Liver (tissue), 9 donors: ENCODE data around the gene THOP1. TPM values are rescaled to one million over a fixed set of nuclear protein-coding genes. Genes with fewer than 3 reads are reported as not detected.

Experiments used
- DNase-seq: peaks from one replicate; pipeline ENCODE4 v3.0.0-alpha.2; 2017; ENCODE audit warnings: low spot score
- H3K27ac ChIP-seq, 2 donors: one replicate each; pipeline ENCODE4 v1.7.0; 2013; ENCODE audit warnings: inconsistent platforms in 2 of 2, low read length in 2 of 2, control low read depth in 1 of 2, low read depth in 1 of 2, mild to moderate bottlenecking in 1 of 2
- H3K27me3 ChIP-seq, 4 donors: one replicate each; pipeline versions ENCODE4 v1.6.1 to v1.7.0; 2013; ENCODE audit warnings: low read length in 3 of 4, inconsistent platforms in 1 of 4, mild to moderate bottlenecking in 1 of 4, moderate library complexity in 1 of 4; ENCODE audit not compliant: control insufficient read depth in 4 of 4, insufficient read depth in 4 of 4
- H3K36me3 ChIP-seq, 4 donors: one replicate each; pipeline versions ENCODE4 v1.6.1 to v1.7.0; 2013; ENCODE audit warnings: low read length in 3 of 4, mild to moderate bottlenecking in 3 of 4, low read depth in 1 of 4, moderate library complexity in 1 of 4; ENCODE audit not compliant: control insufficient read depth in 4 of 4, insufficient read depth in 3 of 4
- H3K4me1 ChIP-seq, 4 donors: one replicate each; pipeline versions ENCODE4 v1.6.1 to v1.7.0; 2013; ENCODE audit warnings: low read length in 3 of 4, mild to moderate bottlenecking in 3 of 4, moderate library complexity in 1 of 4; ENCODE audit not compliant: control insufficient read depth in 4 of 4, insufficient read depth in 4 of 4
- H3K4me3 ChIP-seq, 3 donors: one replicate each; pipeline versions ENCODE4 v1.6.1 to v1.7.0; 2013; ENCODE audit warnings: low read length in 3 of 3, control low read depth in 1 of 3, low read depth in 1 of 3, mild to moderate bottlenecking in 1 of 3
- H3K9ac ChIP-seq, 2 donors: one replicate each; pipeline ENCODE4 v1.7.0; 2013; ENCODE audit warnings: low read length in 2 of 2, mild to moderate bottlenecking in 2 of 2, moderate library complexity in 2 of 2, control low read depth in 1 of 2, low read depth in 1 of 2
- H3K9me3 ChIP-seq, 4 donors: one replicate each; pipeline versions ENCODE4 v1.6.1 to v1.7.0; 2013; ENCODE audit warnings: low read length in 3 of 4; ENCODE audit not compliant: control insufficient read depth in 4 of 4
- EGR1 ChIP-seq, 2 donors: IDR thresholded peaks; 2 replicates each; pipeline ENCODE4 v1.6.1; 2016 to 2018; ENCODE audit warnings: antibody characterized with exemption in 2 of 2, low read depth in 2 of 2
- HNF4A ChIP-seq, 2 donors: conservative IDR thresholded peaks; 2 replicates each; pipeline ENCODE4 v1.6.1; 2016; ENCODE audit warnings: antibody characterized with exemption in 2 of 2, mild to moderate bottlenecking in 2 of 2
- JUND ChIP-seq, 2 donors: IDR thresholded peaks; 2 replicates each; pipeline ENCODE4 v1.6.1; 2016; ENCODE audit warnings: antibody characterized with exemption in 2 of 2
- RAD21 ChIP-seq, 2 donors: IDR thresholded peaks; 2 replicates each; pipeline ENCODE4 v1.6.1; 2016; ENCODE audit warnings: antibody characterized with exemption in 2 of 2, mild to moderate bottlenecking in 2 of 2
- RXRA ChIP-seq, 2 donors: IDR thresholded peaks; 2 replicates each; pipeline ENCODE4 v1.6.1; 2017 to 2018; ENCODE audit warnings: antibody characterized with exemption in 2 of 2, mild to moderate bottlenecking in 1 of 2
- WGBS: extraction: QIAGEN DNeasy Blood & Tissue Kit; methylation state at CpG from one replicate; pipeline ENCODE4 v1.1.7; 2013; 5-methylcytosine and 5-hydroxymethylcytosine counted together
- polyA plus RNA-seq, 2 donors: library from polyadenylated mRNA; stranded (reverse) in 1 of 2; unstranded in 1 of 2; fragments of 200-250 nt in 1 of 2; fragments of >200 nt in 1 of 2; fragmentation: Nextera tagmentation in 1 of 2; extraction: Ambion mirVana in 1 of 2; gene quantifications; one replicate each; pipeline versions ENCODE4 v1.2.1 to v1.2.3, GENCODE V29; 2013 to 2015
- total RNA-seq, 2 donors: library from RNA; depleted of rRNA; stranded (reverse); fragments of >200 nt; gene quantifications; one replicate each; pipeline ENCODE4 v1.2.3, GENCODE V29; 2014
- TF ChIP-seq, protein P1 (sequence below): IDR thresholded peaks from 2 replicates; pipeline ENCODE4 v1.6.1; 2016; ENCODE audit warnings: antibody characterized with exemption
- TF ChIP-seq, protein P2 (sequence below): IDR thresholded peaks from 2 replicates; pipeline ENCODE4 v1.6.1; 2016; ENCODE audit warnings: antibody characterized with exemption, mild to moderate bottlenecking
- TF ChIP-seq, protein P3 (sequence below): fragments of 150-350 bp; IDR thresholded peaks from 2 replicates; pipeline ENCODE4 v1.5.1; 2017; ENCODE audit warnings: improper control_type of control experiment, low read depth, low read length; ENCODE audit not compliant: missing input control
- TF ChIP-seq, protein P4 (sequence below): IDR thresholded peaks from 2 replicates; pipeline ENCODE4 v1.6.1; 2016; ENCODE audit warnings: antibody characterized with exemption
- TF ChIP-seq, protein P5 (sequence below): IDR thresholded peaks from 2 replicates; pipeline ENCODE4 v1.6.1; 2016; ENCODE audit warnings: antibody characterized with exemption
- donor health status: healthy.
- donor health status: healthy.
- donor health status: healthy.
- donor health status: healthy.
- donor health status: healthy.

Gene THOP1
- total and polyA plus RNA-seq, 4 donors = 39.1 to 56.2 (median 44.7) TPM

DNA sequence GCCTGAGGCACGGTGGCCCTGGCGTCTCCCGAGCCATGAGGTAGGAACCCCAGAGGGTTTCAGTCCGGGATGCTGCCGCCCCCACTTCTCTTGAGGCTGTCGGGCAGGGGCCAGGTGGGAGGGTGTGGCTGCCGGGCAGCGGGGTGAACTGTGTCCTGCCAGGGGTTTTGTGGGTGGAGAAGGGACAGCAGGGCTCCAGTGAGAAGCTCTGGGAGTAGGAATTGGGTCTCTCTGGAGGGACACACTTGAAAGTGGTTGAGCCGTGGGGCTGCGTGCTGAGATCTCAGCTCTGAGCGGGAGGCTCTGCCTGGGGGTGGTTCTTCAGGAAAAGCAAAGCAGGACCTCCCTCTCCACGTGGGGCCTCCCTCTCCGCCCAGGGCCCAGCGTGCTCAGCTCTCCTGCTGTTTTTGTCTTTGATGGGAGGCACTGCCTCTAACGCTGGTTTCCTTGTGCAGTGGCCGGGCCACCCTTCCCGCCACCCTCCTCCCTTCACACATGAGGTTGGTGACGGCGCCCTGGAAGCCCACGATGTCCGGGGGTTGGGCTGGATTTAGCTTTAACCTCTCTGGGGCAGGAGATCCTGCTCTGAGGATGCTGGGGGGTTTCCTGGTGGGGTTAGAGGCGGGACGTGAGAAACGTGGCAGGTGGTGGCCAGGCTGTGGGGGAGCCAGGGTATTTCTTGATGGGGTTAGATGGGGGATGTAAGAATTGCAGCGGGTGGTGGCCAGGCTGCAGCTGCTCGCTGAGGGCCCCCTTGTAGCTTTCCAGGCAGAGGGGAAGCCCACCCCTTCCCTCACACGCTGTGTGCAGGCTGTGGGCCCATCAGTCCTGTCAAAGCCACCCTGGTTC lies 19.1 kb downstream of the THOP1 start:
- H3K27ac ChIP-seq = no peak overlapping the region

More for the DNA sequence above, 19.1 kb downstream of the THOP1 start:
- H3K4me1 ChIP-seq = no peaks in the 10 kb centered on the region
- H3K9ac ChIP-seq = no peak overlapping the region
- H3K4me3 ChIP-seq = no peak overlapping the region
- TF ChIP-seq, protein P1, sequence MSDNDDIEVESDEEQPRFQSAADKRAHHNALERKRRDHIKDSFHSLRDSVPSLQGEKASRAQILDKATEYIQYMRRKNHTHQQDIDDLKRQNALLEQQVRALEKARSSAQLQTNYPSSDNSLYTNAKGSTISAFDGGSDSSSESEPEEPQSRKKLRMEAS = no peak
- no peak for TF ChIP-seq EGR1 (IDR thresholded peaks at IDR 0.05; ENCODE audit: low read depth in 2 of 2)
- no peak for TF ChIP-seq JUND (IDR thresholded peaks at IDR 0.05)
- TF ChIP-seq, protein P2, sequence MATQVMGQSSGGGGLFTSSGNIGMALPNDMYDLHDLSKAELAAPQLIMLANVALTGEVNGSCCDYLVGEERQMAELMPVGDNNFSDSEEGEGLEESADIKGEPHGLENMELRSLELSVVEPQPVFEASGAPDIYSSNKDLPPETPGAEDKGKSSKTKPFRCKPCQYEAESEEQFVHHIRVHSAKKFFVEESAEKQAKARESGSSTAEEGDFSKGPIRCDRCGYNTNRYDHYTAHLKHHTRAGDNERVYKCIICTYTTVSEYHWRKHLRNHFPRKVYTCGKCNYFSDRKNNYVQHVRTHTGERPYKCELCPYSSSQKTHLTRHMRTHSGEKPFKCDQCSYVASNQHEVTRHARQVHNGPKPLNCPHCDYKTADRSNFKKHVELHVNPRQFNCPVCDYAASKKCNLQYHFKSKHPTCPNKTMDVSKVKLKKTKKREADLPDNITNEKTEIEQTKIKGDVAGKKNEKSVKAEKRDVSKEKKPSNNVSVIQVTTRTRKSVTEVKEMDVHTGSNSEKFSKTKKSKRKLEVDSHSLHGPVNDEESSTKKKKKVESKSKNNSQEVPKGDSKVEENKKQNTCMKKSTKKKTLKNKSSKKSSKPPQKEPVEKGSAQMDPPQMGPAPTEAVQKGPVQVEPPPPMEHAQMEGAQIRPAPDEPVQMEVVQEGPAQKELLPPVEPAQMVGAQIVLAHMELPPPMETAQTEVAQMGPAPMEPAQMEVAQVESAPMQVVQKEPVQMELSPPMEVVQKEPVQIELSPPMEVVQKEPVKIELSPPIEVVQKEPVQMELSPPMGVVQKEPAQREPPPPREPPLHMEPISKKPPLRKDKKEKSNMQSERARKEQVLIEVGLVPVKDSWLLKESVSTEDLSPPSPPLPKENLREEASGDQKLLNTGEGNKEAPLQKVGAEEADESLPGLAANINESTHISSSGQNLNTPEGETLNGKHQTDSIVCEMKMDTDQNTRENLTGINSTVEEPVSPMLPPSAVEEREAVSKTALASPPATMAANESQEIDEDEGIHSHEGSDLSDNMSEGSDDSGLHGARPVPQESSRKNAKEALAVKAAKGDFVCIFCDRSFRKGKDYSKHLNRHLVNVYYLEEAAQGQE = no peak
- TF ChIP-seq, protein P3, sequence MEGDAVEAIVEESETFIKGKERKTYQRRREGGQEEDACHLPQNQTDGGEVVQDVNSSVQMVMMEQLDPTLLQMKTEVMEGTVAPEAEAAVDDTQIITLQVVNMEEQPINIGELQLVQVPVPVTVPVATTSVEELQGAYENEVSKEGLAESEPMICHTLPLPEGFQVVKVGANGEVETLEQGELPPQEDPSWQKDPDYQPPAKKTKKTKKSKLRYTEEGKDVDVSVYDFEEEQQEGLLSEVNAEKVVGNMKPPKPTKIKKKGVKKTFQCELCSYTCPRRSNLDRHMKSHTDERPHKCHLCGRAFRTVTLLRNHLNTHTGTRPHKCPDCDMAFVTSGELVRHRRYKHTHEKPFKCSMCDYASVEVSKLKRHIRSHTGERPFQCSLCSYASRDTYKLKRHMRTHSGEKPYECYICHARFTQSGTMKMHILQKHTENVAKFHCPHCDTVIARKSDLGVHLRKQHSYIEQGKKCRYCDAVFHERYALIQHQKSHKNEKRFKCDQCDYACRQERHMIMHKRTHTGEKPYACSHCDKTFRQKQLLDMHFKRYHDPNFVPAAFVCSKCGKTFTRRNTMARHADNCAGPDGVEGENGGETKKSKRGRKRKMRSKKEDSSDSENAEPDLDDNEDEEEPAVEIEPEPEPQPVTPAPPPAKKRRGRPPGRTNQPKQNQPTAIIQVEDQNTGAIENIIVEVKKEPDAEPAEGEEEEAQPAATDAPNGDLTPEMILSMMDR = no peak
- TF ChIP-seq, protein P4, sequence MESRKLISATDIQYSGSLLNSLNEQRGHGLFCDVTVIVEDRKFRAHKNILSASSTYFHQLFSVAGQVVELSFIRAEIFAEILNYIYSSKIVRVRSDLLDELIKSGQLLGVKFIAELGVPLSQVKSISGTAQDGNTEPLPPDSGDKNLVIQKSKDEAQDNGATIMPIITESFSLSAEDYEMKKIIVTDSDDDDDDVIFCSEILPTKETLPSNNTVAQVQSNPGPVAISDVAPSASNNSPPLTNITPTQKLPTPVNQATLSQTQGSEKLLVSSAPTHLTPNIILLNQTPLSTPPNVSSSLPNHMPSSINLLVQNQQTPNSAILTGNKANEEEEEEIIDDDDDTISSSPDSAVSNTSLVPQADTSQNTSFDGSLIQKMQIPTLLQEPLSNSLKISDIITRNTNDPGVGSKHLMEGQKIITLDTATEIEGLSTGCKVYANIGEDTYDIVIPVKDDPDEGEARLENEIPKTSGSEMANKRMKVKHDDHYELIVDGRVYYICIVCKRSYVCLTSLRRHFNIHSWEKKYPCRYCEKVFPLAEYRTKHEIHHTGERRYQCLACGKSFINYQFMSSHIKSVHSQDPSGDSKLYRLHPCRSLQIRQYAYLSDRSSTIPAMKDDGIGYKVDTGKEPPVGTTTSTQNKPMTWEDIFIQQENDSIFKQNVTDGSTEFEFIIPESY = no peak
- TF ChIP-seq, protein P5, sequence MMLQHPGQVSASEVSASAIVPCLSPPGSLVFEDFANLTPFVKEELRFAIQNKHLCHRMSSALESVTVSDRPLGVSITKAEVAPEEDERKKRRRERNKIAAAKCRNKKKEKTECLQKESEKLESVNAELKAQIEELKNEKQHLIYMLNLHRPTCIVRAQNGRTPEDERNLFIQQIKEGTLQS = no peak
- no peak for TF ChIP-seq HNF4A (conservative IDR thresholded peaks at IDR 0.05)
- TF ChIP-seq RXRA (IDR thresholded peaks at IDR 0.05) = no peak
- TF ChIP-seq RAD21 (IDR thresholded peaks at IDR 0.05) = no peak
- H3K9me3 ChIP-seq = no peaks in the 10 kb centered on the region
- no peaks in the 10 kb centered on the region for H3K27me3 ChIP-seq
- peaks cover 0 to 57% (median 6%) of the 10 kb centered on the region in 4 donors for H3K36me3 ChIP-seq
- no peak for DNase-seq
- WGBS = 94% methylated on average over 27 of the region's 27 CpGs
